Measurements from ENCODE around the gene FTL. TPM values are rescaled to one million over a fixed set of nuclear protein-coding genes. Genes with fewer than 3 reads are reported as not detected.

The FTL gene
- polyA plus RNA-seq, 4 donors = 2,163 to 3,232 (median 2,621) TPM

- no peak for DNase-seq (ENCODE audit: low read depth in 4 of 4, low spot score in 3 of 4)
These were observed 19.7 kb upstream of the FTL start for GRCh38 chr19:48945415-48945814.

- no peak for DNase-seq (ENCODE audit: low read depth in 4 of 4, low spot score in 3 of 4)
These were observed 19.3 kb upstream of the FTL start for GRCh38 chr19:48945817-48946216.

- DNase-seq (ENCODE audit: low read depth in 4 of 4, low spot score in 3 of 4) = no peak
These were observed 18.4 kb upstream of the FTL start for GRCh38 chr19:48946463-48947257.

- DNase-seq (ENCODE audit: low read depth in 4 of 4, low spot score in 3 of 4) = no peak
These were observed 17.9 kb upstream of the FTL start for GRCh38 chr19:48947258-48947542.

GRCh38 chr19:48950159-48950558 is 14.9 kb upstream of the FTL start:
- DNase-seq (ENCODE audit: low read depth in 4 of 4, low spot score in 3 of 4) = no peak

- DNase-seq (ENCODE audit: low read depth in 4 of 4, low spot score in 3 of 4) = no peak
These were observed 14.1 kb upstream of the FTL start for GRCh38 chr19:48950830-48951519.

GRCh38 chr19:48953141-48953540 is 12.0 kb upstream of the FTL start:
- DNase-seq (ENCODE audit: low read depth in 4 of 4, low spot score in 3 of 4) = no peak

GRCh38 chr19:48953990-48954594 is 11.0 kb upstream of the FTL start:
- DNase-seq (ENCODE audit: low read depth in 4 of 4, low spot score in 3 of 4) = no peak

GRCh38 chr19:48954595-48955307 is 10.4 kb upstream of the FTL start, which contains the start of gene BAX:
Gene BAX (plus strand): TSS chr19:48954875. CDS start chr19:48954929, 54 bp downstream.
- peak; percentile 85 to 90 (median 88) for DNase-seq (ENCODE audit: low read depth in 4 of 4, low spot score in 3 of 4)

GRCh38 chr19:48955308-48955958 is 9.7 kb upstream of the FTL start:
- no peak for DNase-seq (ENCODE audit: low read depth in 4 of 4, low spot score in 3 of 4)

- no peak for DNase-seq (ENCODE audit: low read depth in 4 of 4, low spot score in 3 of 4)
These were observed 7.1 kb upstream of the FTL start for GRCh38 chr19:48958006-48958405.

- DNase-seq (ENCODE audit: low read depth in 4 of 4, low spot score in 3 of 4) = no peak
These were observed 5.5 kb upstream of the FTL start for GRCh38 chr19:48959341-48960239.

- DNase-seq (ENCODE audit: low read depth in 4 of 4, low spot score in 3 of 4) = no peak
These were observed 4.0 kb upstream of the FTL start for GRCh38 chr19:48961051-48961649.

GRCh38 chr19:48961673-48962028 is 3.5 kb upstream of the FTL start:
- no peak for DNase-seq (ENCODE audit: low read depth in 4 of 4, low spot score in 3 of 4)

- no peak for DNase-seq (ENCODE audit: low read depth in 4 of 4, low spot score in 3 of 4)
These were observed 2.9 kb upstream of the FTL start for GRCh38 chr19:48962029-48962848.

- DNase-seq (ENCODE audit: low read depth in 4 of 4, low spot score in 3 of 4) = no peak
These were observed 2.3 kb upstream of the FTL start for GRCh38 chr19:48962849-48963165.

GRCh38 chr19:48963371-48964204 is 1.5 kb upstream of the FTL start:
- no peak for DNase-seq (ENCODE audit: low read depth in 4 of 4, low spot score in 3 of 4)

Measured in right renal pelvis (tissue), 4 donors.